Measurements from ENCODE around the gene ZDHHC8.
A peak's percentile ranks its signal among the peaks of the same experiment; 100 is the strongest.

The ZDHHC8 gene, protein sequence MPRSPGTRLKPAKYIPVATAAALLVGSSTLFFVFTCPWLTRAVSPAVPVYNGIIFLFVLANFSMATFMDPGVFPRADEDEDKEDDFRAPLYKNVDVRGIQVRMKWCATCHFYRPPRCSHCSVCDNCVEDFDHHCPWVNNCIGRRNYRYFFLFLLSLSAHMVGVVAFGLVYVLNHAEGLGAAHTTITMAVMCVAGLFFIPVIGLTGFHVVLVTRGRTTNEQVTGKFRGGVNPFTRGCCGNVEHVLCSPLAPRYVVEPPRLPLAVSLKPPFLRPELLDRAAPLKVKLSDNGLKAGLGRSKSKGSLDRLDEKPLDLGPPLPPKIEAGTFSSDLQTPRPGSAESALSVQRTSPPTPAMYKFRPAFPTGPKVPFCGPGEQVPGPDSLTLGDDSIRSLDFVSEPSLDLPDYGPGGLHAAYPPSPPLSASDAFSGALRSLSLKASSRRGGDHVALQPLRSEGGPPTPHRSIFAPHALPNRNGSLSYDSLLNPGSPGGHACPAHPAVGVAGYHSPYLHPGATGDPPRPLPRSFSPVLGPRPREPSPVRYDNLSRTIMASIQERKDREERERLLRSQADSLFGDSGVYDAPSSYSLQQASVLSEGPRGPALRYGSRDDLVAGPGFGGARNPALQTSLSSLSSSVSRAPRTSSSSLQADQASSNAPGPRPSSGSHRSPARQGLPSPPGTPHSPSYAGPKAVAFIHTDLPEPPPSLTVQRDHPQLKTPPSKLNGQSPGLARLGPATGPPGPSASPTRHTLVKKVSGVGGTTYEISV

DNA sequence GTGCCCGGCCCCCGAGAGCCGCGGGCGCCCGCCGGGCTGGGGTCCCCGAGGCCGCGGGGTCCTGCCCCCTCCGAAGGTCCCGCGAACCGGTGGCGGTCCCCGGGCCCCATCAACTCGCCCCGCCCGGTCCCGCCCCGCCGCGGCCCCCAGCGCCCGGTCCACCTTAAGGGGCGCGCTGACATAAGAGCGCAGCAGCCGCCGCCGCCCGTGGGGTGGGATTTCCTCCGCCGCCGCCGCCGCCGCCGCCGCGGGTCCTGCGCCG, at the start of gene ZDHHC8:
Gene ZDHHC8 (plus strand): TSS at position 208 of the 262 bp plus-strand sequence. CDS start 144 bp downstream, outside the sequence.
- DNase-seq (ENCODE audit: low read depth) = peak; percentile 41

DNA sequence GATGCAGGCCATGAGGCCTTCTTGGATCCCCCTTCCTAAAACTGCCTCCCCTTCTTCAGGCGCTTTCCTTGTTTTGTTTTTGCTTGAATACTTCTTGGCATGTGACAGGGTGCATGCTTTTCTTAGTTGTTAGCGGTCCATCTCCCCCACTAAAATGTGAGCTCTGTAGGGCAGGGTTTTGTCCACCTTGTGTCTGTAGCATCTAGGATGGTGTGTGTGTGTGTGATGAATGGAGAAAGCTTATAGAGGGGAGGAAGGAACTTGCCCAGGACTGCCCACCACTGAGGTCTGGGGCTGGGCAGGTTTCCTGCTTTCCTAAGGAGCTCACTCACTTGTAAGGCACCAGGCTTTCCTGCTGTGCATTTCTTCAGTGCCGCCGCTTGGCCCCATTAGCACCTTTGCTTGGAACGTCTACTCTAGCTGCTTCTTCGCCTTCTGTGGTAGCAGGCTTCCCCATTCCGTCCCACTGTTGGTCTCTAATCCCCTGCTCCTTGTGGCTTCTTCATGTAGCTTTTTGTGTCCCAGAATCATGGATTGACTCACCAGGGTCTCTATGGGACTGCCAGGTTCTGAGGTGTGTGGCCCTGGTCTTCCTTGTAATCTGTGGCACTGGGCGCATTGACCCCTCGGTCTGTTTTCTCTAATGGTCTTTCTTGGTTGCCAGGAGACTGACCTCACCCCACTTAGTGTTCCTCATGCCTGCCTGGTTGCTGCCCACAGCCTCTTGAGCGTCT, 48.3 kb upstream of the ZDHHC8 start:
- DNase-seq (ENCODE audit: low read depth) = no peak

DNA sequence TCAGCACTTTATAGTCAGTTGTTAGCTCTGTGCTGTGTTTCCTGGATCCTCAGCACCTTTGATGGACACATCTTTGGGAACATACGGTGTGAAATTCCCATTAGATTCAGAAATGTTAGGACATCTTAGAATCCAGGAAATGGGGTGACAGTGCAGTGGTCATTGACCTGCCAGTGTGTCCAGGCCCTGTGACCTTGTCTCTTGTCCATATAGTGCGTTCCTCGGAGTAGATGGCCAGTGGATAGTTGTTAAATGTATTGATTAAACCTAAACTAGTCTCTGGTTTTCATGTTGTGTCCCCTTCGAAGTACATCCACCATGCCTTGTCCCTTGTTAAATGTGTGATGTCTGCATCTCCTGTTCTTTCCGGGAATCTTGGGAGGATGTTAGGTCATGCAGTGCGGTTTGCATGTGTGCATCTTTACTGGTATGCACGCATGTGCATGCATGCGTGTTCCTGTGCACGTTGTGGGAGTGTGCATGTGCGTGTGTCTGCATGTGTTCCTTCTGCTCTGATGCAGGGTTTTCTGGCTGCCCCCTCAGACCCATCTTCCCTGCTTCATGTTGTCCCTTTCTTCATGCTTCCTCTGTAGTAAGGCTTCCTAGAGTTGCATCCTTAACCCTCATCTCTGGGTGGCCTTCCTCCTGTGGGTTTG, 47.6 kb upstream of the ZDHHC8 start:
- DNase-seq (ENCODE audit: low read depth) = no peak

DNA sequence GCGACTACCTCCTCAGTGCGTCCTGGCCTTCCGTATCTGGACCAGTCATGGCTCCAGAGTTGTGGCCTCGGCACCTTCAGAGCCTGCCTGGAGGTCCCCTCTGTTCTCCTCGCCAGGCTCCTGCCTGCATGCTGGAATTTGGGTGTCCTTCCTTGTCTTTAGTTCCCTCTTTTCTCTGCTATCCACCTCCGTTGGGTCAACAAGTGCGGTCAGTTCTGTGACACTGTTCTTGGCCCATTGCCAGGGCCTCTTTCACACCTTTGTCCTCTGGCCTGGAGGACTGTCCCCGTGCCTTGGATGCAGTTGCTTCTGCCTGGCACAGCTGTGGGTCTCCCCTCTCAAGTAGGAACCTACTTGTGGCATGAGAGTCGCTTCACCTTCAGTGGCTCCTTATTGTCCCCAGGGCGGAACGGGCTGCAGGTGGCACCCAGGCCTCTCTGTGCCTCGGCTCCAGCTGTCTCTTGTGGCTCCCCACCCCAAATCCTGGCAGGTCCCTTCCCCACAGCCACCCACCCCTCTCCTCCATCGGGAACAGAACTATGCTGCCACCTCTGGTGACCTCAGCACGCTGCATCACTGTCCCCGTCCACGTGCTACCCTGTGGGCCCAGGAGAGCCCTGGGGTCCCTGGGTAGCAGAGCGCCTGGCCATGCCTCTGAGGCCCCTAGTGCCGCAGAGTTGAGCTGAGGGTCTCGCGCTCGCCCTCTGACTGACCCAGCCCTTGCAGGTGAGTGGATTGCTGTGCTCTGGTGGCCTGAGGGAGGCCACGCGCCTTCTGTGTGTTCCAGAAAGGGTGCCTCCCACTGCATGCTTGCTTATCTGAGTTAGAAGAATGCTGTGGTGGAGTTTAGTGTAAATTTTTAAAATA, 46.8 kb upstream of the ZDHHC8 start:
- DNase-seq (ENCODE audit: low read depth) = no peak

DNA sequence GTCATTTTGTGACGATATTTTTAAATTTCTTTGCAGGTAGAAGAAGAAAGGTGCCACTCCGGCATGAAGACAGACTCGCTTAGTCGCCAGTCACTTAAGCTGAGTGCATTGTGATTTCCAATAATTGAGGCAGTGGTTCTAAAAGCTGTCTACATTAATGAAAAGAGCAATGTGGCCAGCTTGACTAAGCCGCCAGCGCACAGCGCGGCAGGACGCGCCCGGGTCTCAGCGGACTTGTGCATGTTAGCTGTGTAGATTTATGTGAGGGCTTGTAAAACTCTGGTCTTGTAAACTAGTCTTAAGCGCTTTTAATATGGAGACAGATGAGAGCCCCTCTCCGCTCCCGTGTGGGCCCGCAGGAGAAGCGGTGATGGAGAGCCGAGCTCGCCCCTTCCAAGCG, 46.0 kb upstream of the ZDHHC8 start:
- DNase-seq (ENCODE audit: low read depth) = no peak

DNA sequence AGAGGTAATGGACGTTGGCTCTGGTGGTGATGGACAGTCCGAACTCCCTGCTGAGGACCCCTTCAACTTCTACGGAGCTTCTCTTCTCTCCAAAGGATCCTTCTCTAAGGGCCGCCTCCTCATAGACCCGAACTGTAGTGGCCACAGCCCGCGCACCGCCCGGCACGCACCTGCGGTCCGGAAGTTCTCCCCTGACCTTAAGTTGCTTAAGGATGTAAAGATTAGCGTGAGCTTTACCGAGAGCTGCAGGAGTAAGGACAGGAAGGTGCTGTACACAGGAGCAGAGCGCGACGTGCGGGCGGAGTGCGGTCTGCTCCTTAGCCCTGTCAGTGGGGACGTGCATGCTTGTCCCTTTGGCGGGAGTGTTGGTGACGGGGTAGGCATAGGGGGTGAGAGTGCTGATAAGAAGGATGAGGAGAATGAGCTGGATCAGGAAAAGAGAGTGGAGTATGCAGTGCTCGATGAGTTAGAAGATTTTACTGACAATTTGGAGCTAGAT, 45.5 kb upstream of the ZDHHC8 start:
- DNase-seq (ENCODE audit: low read depth) = no peak

DNA sequence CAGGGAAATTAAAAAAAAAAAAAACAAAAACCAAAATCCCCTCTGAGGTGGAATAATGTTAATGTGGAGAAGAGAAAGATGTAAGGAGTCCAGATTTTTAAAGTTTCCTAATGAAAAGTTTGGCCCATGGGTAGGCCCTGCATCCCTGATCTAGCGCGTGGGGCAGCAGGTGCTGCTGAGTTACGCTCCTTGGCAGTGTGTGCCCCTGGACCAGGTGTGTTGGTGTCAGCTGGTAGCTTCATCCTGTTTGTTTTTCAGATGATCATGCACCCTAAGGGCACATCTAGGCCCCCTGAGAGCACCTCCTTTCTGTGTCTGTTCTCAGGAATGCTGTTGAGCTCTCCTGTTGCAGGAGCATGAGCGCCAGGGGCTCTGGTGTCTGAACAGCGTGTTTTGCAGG, 44.8 kb upstream of the ZDHHC8 start:
- no peak for DNase-seq (ENCODE audit: low read depth)

DNA sequence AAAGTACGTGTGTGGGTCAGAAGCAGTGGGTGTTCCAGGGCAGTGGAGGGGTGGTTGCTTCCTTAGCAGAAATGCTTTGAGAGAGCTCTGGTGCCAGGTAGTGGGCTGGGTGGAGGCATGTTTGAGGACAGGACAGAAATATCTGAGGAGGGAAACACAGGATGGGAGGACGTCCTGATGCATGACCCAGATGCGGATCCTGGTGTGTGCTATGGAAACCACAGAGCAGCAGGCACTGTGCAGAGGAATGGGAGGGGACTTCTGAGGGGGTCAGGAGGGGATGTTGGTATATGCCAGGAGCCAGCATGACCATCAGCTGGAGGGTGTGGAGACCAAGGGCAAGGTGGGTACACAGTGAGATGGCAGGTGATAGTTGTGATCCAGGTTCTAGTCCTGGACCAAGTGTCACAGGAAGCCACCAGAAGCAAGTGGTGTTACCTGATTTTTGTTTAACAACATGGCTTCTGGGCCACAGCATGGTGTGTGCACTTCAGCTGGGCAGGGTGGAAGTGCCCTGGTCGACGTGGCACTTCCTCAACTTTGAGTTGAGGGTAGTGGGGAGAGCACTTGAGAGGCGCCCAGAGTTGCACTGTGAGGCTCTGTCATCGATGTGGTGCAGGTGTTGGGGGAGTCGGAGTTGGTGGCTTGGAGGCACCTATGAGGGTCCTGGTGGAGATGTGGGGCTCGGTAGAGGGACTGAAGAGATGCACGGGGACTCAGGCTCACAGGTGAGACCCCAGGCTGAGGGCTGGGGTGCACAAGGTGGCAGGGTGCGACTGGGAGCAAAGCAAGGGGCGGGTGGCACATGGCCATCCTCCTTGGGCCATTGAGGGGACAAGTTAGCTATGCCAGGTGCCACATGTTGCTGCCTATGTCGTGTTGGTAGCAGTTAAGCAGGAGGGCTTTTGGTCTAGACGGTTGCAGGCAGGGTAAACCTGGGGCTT, 44.0 kb upstream of the ZDHHC8 start:
- DNase-seq (ENCODE audit: low read depth) = no peak

DNA sequence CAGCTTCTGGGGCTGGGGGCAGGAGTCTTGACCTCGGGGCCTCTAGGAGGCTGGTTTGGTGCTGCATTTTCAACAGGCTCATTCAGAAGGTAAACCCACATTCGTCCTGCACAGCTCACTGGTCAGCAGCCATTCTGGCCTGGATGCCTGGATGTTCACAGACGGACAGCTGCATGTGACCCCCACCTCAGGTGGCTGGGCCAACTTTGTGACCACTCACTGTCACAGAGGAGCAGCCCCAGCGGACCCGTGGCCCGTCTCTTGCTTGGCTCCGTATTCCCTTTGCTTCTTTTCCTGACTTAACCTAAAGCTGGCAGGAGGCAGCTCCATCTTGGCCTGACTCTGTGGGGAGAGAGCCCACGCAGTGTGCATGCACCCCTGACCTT, 43.3 kb upstream of the ZDHHC8 start:
- DNase-seq (ENCODE audit: low read depth) = no peak

DNA sequence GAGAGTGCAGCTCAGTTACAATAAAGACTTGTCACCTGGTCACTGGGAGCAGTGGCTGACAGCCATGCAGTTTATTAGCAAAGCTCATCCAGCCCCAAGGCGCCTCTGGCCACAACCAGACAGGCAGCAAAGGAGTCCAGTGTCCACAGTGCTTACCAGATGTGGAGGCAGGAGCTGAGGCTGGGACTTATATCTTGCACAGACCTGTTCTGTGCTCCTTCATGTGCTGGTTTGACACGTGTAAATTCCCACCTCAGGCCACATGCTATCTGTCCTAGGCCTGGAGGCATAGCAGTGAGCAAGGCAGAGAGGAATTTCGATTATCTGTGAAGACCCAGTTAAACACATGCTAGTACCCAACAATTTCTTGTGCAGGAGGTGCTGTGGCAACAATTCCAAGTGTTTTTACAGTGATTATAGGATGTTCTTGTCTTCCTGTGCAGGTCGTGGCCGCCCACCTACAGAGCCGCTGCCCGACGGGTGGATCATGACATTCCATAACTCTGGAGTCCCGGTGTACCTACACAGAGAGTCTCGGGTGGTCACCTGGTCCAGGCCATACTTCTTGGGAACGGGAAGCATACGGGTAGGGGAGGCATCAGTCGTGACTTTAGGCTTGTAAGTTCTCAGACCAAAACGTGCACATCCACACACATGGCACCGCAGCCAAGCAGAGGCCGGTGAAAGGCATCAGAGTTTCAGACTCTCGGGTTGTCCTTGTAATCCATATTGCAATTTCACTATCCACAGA, 42.2 kb upstream of the ZDHHC8 start:
- no peak for DNase-seq (ENCODE audit: low read depth)

DNA sequence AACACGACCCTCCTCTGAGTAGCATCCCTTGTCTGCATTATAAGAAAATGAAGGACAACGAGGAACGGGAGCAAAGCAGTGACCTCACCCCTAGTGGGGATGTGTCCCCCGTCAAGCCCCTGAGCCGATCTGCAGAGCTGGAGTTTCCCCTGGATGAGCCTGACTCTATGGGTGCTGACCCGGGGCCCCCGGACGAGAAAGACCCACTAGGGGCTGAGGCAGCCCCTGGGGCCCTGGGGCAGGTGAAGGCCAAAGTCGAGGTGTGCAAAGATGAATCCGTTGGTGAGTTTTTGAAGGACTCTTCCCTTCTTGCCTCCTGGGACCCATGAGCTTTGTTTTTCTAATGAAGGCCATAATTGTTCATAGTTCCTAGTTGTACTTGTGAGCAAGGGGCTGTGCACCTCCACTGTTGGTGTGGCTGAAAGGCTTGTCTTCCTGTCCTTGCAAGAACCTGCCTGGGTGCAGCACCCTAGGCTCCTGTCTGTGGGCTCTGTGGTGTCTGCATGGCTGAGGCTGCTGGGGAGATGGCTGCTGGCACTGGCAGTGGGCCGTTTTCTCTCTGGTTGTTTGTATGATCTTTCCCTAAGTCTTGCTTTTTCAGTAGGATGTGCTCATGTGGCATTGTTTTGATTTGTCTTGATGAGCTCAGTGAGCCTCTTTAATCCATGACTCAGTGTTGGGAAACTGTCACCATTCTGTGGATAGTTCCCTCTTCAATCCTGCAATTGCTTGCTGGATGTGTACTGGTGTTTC, 41.5 kb upstream of the ZDHHC8 start:
- no peak for DNase-seq (ENCODE audit: low read depth)

DNA sequence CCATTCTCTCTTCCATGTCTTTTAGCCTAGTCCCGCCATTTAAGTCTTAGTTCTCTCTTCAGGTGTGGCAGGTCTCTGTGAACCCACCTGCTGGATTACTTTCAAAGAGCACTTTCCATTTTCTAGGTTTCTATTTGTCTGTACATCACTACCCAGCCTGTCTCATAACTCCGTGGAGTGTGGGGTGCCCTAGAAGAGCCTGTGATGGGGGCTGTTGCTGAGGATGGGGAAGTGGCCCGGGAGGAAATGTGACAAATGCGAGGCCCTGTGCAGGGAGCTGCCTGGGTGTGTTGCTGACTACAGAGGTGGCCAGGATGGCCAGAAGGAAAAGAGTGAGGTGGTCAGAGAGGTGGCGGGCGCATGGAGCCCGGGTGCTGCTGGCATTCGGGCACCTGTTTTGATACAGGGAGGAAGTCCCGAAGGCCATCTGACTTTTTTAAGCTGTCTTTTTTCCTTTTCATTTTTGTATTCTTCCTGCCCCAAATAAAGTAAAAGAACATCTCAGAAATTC, 40.8 kb upstream of the ZDHHC8 start:
- DNase-seq (ENCODE audit: low read depth) = no peak

DNA sequence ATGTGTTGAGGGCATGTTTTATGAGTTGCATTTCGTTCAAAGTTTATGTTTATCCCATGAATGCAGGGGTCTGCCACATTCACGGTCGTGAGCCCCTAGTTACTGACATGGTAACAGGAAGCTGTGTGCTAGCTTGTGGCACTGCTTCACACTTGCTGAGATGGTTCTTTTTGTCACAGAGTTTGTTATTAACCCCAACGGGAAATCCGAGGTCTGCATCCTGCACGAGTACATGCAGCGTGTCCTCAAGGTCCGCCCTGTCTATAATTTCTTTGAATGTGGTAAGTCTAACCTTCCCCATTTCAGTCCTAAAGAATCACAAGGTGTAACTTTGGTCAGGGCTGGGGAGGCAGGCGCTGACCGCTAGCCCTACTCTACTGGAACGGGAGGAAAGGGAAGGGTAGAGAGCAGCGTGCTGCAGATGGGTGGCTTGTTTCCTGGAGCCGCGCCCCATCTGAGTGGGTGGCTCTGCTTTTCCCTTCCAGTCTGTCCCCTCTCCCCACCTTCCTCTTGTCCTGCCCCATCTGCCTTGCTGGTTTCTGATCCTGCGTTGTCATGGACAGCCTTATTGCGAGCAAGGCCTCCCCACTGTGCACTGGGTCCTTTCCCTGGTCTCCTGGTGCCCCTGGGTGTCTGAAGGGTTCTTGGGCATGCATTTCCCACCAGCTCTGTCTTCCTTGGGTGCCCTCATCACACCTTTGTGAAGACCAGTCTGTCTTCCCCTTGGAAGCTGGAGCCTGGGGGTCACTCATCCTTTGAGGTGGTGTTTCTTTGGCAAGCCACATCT, 39.7 kb upstream of the ZDHHC8 start:
- DNase-seq (ENCODE audit: low read depth) = no peak

DNA sequence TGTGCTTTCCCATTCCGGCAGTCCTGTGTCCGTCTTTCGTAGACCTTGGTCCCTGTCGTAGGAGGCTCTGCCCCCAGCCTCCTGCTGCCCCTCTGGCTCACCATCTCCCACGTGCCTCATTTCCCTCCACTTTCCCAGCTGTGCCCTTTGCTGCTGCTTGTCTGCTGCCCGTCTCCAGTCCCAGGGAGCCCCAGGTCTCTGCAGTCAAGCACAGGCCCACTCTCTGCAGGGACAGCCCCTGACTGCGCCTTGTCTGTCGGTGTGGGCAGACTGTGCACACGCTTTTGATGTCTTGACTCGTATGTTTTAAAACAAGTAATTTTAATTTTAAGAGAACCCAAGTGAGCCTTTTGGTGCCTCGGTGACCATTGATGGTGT, 39.1 kb upstream of the ZDHHC8 start:
- no peak for DNase-seq (ENCODE audit: low read depth)

DNA sequence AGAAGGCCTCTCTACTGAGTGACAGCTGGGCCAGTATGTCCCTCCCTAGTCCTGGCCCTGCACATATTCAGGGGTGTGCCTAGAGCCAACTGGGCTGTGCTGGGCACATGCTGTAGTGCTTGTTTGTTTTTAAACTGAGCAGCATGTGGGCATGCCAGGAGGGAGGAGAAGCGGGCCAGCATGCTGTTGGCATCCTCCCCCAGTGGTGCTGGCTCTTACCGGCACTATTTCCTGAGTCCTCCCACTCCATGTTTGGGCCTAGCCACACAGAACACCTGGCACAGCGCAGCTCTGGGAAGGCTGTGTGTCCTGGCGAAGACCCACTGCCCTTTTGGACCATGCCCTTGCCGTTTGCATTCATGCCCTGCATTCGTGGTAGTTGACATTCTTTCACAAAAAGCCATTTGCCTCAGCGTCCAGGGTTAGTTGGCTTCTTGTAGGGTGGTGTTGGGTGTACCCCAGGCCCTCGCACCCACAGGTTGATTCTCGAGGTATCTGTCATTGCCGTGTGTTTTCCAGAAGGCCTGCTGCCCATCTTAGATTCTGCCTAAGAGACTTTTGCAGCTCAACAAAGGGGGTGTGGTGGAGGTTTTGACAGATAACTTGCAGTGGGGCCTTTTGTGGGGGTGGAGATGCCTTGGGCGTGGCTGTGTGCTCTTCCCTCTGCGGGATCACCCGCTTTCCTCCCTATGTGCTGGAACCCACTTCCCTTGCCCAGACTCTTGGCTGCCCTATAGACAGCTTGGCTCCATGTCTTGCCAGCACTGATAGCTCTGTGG, 38.0 kb upstream of the ZDHHC8 start:
- DNase-seq (ENCODE audit: low read depth) = no peak

DNA sequence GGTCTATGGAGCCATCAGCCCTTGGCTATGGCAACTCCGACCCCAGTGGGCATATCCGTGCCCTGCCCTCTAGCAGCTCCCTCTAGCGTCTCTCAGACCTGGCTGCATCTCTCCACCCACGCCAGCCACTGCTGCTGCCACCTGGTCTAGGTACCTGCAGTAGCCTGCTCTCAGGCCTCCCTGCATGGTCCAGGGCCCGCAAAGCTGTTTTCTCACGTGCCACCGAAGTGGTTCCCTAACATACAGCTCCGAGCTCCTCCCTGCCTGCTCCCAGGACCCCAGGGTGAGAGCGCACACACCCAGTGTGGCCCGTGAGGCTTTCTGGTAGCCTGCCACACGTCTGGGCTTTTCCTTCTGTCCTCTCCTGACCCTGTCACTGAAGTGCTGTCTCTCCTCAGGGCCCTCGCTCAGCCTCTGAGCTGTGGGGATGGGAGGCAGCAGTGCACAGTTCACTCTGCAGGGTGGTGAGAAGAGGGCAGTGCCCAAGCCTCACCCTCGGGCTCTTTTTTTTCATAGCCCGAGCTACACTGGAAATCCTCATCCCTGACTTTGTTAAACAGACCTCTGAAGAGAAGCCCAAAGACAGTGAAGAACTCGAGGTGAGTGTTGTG, 37.3 kb upstream of the ZDHHC8 start:
- DNase-seq (ENCODE audit: low read depth) = no peak

DNA sequence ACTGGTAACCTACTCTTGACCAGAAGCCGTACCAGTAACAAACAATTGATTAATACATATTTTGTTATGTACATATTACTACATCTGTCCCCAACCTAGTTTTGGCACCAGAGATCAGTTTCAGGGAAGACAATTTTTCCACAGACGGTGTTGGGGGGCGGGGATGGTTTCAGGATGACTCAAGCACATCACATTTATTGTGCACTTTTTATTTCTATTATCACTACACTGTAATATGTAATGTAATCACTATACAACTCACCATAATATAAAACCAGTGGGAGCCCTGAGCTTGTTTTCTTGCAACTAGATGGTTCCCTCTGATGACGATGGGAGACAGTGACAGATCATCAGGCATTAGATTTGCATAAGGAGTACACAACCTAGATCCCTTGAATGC, 36.1 kb upstream of the ZDHHC8 start:
- DNase-seq (ENCODE audit: low read depth) = no peak

Data from activated T-cell treated with anti-CD3 and anti-CD28 coated beads for 1 hour (primary cell).